Measurements from ENCODE around the gene CHTOP.
"Not testable (repeated sequence)": the region's sequence is repeated elsewhere in the genome, so short reads cannot be mapped to it uniquely, and the experiment has no call there.

Gene CHTOP

DNA sequence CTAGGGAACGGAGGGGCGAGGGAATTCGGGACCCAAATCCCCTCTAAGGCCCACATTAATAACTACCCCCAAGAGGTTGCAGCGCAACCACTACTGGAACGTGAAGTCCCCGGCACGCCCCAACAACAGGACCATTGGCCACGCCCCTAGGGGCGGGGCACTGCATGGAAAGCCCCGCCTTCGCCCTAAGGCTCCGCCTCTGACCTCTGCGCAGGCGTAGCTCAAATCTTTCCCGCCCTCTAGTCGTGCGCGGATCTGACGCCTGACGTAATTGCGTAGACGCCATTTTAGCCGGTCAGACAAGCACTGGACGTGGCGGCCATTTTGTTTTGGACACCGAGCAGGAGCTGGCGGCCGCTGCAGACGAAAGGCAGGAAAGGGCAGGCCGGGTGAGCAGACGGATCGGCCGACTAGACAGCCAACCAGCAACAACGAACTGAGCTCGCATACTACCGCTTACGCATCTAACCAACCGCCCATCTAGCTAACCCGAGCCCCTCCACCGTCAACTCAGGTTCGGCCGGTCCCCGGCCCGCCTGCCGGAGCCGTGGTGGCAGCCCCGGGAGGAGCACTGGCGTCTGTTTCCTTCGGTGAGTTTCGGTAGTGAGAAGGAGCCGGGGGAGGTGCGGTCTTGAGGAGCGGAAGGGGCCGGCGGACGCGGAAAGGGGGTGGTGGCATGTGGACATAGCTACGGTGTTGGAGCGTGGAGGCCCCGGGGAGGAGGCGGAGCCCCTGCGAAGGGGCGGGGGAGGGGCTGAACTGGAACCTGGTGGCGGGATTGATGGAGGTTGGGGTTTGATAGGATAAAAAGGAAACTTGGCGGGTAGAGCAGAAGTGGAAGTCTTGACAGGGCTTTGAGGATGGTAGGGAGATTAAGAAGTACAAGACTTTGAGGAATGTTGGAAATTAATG is at the start of gene CHTOP:
Gene CHTOP (plus strand): TSS at position 313 of the 912 bp plus-strand sequence. CDS start 2,523 bp downstream, outside the sequence.
- DNase-seq (ENCODE audit: low spot score), result peak; percentile 99

GRCh38 chr1:153585006-153585405 is 48.9 kb upstream of the CHTOP start:
- DNase-seq (ENCODE audit: low spot score), result no peak

DNA sequence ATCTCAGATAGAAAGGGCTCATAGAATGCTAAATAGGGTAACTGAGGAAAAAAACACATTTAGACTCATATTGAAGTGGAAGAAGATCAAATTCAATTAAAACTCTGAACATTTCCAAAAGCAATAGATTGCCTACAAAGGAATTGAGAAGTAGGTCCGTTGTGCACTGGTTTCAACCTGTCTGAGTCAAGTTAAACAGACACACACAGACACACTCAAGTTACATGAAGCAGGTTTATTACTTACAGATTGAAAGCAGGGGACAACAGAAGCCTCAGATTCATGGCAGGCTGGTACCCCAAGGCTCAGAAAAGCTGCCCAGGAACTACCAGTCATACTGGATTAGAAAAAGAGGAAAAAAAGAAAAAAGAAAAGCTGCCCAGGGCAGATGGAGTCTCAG is 47.5 kb upstream of the CHTOP start:
- no peak for DNase-seq (ENCODE audit: low spot score)

GRCh38 chr1:153587314-153587713 is 46.6 kb upstream of the CHTOP start:
- DNase-seq (ENCODE audit: low spot score), result no peak

- DNase-seq (ENCODE audit: low spot score), result not testable (repeated sequence)
These were observed 45.8 kb upstream of the CHTOP start for GRCh38 chr1:153588033-153588432.

GRCh38 chr1:153588482-153588881 is 45.4 kb upstream of the CHTOP start:
- DNase-seq (ENCODE audit: low spot score), result no peak

GRCh38 chr1:153592748-153593147 is 41.1 kb upstream of the CHTOP start:
- no peak for DNase-seq (ENCODE audit: low spot score)

DNA sequence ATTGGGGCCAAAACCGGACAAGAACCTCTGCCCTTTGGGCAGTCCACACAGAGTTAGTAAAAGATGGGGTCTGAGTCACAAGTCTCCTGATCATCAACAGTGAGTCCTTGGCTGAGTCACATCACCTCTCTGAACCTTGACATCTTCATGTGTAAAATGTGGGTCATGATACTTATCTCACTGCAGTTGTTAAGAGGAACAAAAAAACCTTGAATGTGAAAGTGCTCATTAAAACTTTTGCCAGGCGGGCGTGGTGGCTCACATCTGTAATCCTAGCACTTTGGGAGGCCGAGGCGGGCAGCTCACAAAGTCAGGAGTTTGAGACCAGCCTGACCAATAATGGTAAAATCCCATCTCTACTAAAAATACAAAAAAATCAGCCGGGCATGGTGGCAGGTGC is 36.7 kb upstream of the CHTOP start:
- DNase-seq (ENCODE audit: low spot score), result no peak

- DNase-seq (ENCODE audit: low spot score), result no peak
These were observed 35.3 kb upstream of the CHTOP start for GRCh38 chr1:153598309-153599172.

DNA sequence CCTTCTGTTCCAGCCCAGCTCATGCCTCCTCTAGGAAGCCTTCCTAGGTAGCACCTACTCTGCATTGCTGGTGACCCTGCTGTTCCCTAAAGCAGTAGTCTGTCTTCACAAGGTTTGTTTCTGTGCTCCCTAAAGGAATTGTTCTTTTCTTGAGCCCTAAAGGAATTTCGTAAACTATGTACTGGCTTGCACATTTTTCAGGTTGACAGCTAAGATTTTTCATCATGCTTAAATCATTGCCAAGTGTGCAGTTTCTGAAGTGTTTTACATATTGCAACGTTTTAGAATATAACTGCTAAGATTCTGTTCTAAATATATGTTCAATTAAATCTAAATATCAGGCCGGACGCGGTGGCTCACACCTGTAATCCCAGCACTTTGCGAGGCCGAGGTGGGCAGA is 34.0 kb upstream of the CHTOP start:
- DNase-seq (ENCODE audit: low spot score), result no peak

DNA sequence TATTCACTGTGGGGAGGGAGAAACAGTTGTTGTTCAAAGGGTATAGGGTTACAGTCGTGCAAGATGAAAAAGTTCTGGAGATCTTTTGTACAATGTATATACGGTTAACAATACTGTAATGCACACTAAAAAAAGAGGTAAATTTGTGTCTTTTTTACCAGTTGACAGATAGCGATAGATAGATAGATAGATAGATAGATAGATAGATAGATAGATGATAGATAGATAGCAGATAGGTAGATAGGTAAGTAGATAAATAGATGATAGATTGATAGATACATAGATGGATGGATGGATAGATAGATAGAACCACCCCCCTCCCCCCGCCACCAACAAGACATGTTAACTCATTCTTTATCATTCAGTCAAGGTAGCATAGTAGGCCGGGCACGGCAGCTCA is 31.1 kb upstream of the CHTOP start:
- no peak for DNase-seq (ENCODE audit: low spot score)

- DNase-seq (ENCODE audit: low spot score), result no peak
These were observed 27.7 kb upstream of the CHTOP start for GRCh38 chr1:153606194-153606593.

- DNase-seq (ENCODE audit: low spot score), result no peak
These were observed 26.5 kb upstream of the CHTOP start for GRCh38 chr1:153607381-153607780.

- no peak for DNase-seq (ENCODE audit: low spot score)
These were observed 25.7 kb upstream of the CHTOP start for GRCh38 chr1:153608089-153608682.

- no peak for DNase-seq (ENCODE audit: low spot score)
These were observed 24.9 kb upstream of the CHTOP start for GRCh38 chr1:153608742-153609584.

- DNase-seq (ENCODE audit: low spot score), result no peak
These were observed 24.3 kb upstream of the CHTOP start for GRCh38 chr1:153609585-153609907.

DNA sequence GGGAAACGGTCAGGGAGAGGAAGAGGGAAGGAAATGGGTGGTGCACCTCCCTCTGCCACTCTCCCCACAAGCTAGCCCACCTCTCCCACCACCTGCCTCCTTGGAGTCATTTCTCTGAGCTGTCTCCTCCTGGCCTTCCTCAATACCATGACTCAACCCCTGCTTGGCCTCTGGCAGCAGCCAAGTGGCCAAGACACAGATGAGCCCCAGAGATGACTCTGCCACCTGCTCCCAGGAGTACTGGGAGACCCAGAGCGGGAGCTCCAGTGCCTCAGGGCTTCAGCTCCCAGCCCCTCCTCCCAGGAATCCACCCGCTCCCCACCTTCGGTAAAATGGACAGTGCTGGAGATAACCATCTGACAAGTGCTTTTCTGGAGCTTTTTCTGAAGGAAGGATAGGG is 23.5 kb upstream of the CHTOP start:
- DNase-seq (ENCODE audit: low spot score), result no peak

DNA sequence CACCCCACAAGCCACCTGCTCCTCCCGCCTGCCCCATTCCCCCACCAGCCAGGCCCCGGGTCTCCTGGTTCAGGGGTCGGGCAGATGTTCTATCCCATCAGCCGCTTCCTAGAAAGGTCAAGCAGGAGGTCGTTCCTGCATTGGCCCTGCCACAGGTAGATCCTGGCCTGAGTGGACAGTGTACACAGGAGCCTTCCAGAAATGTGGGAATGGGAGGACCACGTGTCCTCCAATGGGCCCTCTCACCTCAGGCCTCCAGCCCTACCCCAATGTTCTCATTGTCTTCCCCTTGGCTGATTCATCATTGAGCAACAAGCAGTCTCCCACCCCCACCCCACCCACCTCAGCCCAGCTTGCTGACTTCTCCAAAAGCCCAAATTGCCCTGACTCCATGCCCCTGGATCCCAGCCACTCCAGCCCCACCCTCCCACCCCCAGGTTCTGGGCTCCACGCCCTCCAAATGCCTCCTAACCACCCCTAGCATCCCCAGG is 23.0 kb upstream of the CHTOP start:
- no peak for DNase-seq (ENCODE audit: low spot score)

- DNase-seq (ENCODE audit: low spot score), result no peak
These were observed 22.5 kb upstream of the CHTOP start for GRCh38 chr1:153611356-153611755.

DNA sequence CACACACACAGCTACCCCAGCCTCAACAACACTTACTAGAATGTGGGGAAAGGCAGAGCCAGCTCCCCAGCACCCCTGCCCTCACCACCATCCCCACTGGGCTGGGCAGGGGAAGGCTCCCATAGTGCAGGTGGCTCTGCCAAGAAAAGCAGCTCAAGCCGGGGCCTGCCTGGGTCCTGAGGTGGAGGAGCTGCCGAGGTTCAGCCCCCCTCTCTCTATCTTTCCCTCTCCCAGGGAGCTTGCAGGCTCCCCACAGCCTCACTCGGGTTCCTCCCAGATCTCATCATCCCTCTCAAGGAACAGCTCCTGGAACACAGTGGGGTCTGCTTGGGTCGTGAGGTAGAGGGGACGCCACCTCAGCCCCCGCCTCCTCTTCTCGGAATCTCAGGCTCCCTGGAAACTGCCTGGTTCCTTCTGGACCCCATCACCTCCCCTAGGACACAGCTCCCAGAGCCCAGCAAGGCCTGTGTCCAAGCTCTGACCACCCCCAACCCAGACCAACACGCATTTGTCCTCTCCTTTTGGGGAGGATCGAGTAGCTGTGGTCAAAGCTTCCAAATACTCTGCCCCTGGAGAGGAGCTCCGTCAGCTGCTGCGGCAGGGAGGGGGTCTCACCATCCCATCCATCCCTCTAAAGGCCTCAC is 21.6 kb upstream of the CHTOP start:
- no peak for DNase-seq (ENCODE audit: low spot score)

- DNase-seq (ENCODE audit: low spot score), result no peak
These were observed 21.0 kb upstream of the CHTOP start, which contains the start of gene S100A16 for GRCh38 chr1:153612755-153613331. Gene S100A16 (minus strand): TSS chr1:153613137. CDS start chr1:153608151, 4,986 bp downstream.
